Activated T-cell treated with anti-CD3 and anti-CD28 coated beads, Interleukin-2, amount 50 U/mL, for 72 hours (primary cell): ENCODE data around the gene CFB. TPM values are rescaled to one million over a fixed set of nuclear protein-coding genes. Genes with fewer than 3 reads are reported as not detected.

Source experiments
- ATAC-seq, 2 donors: fragments of 150-1000 bp; cut with Tn5 transposase; replicated peaks in 1 of 2; 2 replicates each; pipeline ENCODE4 v1.10.0; 2021; ENCODE audit warnings: moderate library complexity in 2 of 2, mild to moderate bottlenecking in 1 of 2
- DNase-seq, 2 donors: peaks; one replicate each; pipeline ENCODE4 v3.0.0; 2021 to 2022; ENCODE audit warnings: mixed read lengths in 1 of 2
- H3K27ac Mint-ChIP-seq: one replicate; pipeline ENCODE4 v1.8.0; 2022; ENCODE audit warnings: mild to moderate bottlenecking, moderate library complexity, mixed read lengths
- H3K27me3 Mint-ChIP-seq: one replicate; pipeline ENCODE4 v1.8.0; 2022; ENCODE audit warnings: low read depth, mixed read lengths
- H3K36me3 Mint-ChIP-seq, 2 donors: one replicate each; pipeline ENCODE4 v1.8.0; 2022; ENCODE audit warnings: mixed read lengths in 2 of 2, mild to moderate bottlenecking in 1 of 2; ENCODE audit not compliant: insufficient read depth in 2 of 2
- H3K4me1 Mint-ChIP-seq: one replicate; pipeline ENCODE4 v1.8.0; 2022; ENCODE audit warnings: low read depth, mixed read lengths
- H3K4me3 Mint-ChIP-seq, 2 donors: one replicate each; pipeline ENCODE4 v1.8.0; 2022; ENCODE audit warnings: mild to moderate bottlenecking in 2 of 2, mixed read lengths in 2 of 2, moderate library complexity in 2 of 2
- H3K9me3 Mint-ChIP-seq, 2 donors: one replicate each; pipeline ENCODE4 v1.8.0; 2022; ENCODE audit warnings: mixed read lengths in 2 of 2
- total RNA-seq, 2 donors: library from RNA; stranded (reverse); gene quantifications; one replicate each; pipeline ENCODE4 v1.2.3, GENCODE V29; 2022

The CFB gene
- total RNA-seq, 2 donors from 2014 or later, result 1.1 to 3.5 TPM

- Mint-ChIP-seq H3K9me3 (no peaks in the 10 kb centered on the region), H3K27me3 (peaks cover 25% of the 10 kb centered on the region), H3K4me3 (no peak overlapping the region), H3K27ac (no peak overlapping the region), H3K4me1 (peaks cover 14% of the 10 kb centered on the region), H3K36me3 (no peaks in the 10 kb centered on the region)
- DNase-seq (no peak), ATAC-seq (no peak)
Observed at GRCh38 chr6:31947070-31947675, 1.3 kb downstream of the CFB start.

- no peak overlapping the region for H3K4me3 Mint-ChIP-seq
- DNase-seq (no peak), ATAC-seq (no peak)
- H3K27me3 Mint-ChIP-seq, result peaks cover 19% of the 10 kb centered on the region
- H3K27ac Mint-ChIP-seq, result no peak overlapping the region
- H3K36me3 Mint-ChIP-seq, result no peaks in the 10 kb centered on the region
- H3K4me1 Mint-ChIP-seq, result peaks cover 14% of the 10 kb centered on the region
- no peaks in the 10 kb centered on the region for H3K9me3 Mint-ChIP-seq
Observed at GRCh38 chr6:31947864-31948263, 2.0 kb downstream of the CFB start.

- Mint-ChIP-seq H3K9me3 (no peaks in the 10 kb centered on the region), H3K36me3 (peaks cover 0 to 2% of the 10 kb centered on the region in 2 donors), H3K27ac (no peak overlapping the region), H3K4me1 (peaks cover 14% of the 10 kb centered on the region), H3K4me3 (no peak overlapping the region), H3K27me3 (peaks cover 19% of the 10 kb centered on the region)
- DNase-seq (no peak), ATAC-seq (no peak)
Observed at GRCh38 chr6:31948306-31948705, 2.4 kb downstream of the CFB start.

- peaks cover 0 to 4% of the 10 kb centered on the region in 2 donors for H3K36me3 Mint-ChIP-seq
- ATAC-seq (no peak), DNase-seq (no peak)
- peaks cover 14% of the 10 kb centered on the region for H3K4me1 Mint-ChIP-seq
- H3K9me3 Mint-ChIP-seq, result no peaks in the 10 kb centered on the region
- peaks cover 18% of the 10 kb centered on the region for H3K27me3 Mint-ChIP-seq
- no peak overlapping the region for H3K27ac Mint-ChIP-seq
- H3K4me3 Mint-ChIP-seq, result no peak overlapping the region
Observed at GRCh38 chr6:31948753-31949413, 3.0 kb downstream of the CFB start.

GRCh38 chr6:31949926-31950548 lies 4.1 kb downstream of the CFB start:
- peaks cover 14% of the 10 kb centered on the region for H3K4me1 Mint-ChIP-seq
- no peak overlapping the region for H3K4me3 Mint-ChIP-seq
- no peak for DNase-seq
- H3K27me3 Mint-ChIP-seq, result peaks cover 10% of the 10 kb centered on the region
- no peak overlapping the region for H3K27ac Mint-ChIP-seq
- H3K36me3 Mint-ChIP-seq, result peaks cover 0 to 10% of the 10 kb centered on the region in 2 donors
- no peaks in the 10 kb centered on the region for H3K9me3 Mint-ChIP-seq
- ATAC-seq, result no peak

GRCh38 chr6:31952140-31952805 lies 6.4 kb downstream of the CFB start:
- H3K36me3 Mint-ChIP-seq, result peaks cover 0 to 17% of the 10 kb centered on the region in 2 donors
- DNase-seq (peak; percentile 56 to 59), ATAC-seq (peak; percentile 58 to 60)
- peaks cover 10% of the 10 kb centered on the region for H3K27me3 Mint-ChIP-seq
- no peaks in the 10 kb centered on the region for H3K9me3 Mint-ChIP-seq
- no peak overlapping the region for H3K27ac Mint-ChIP-seq
- H3K4me1 Mint-ChIP-seq, result peaks cover 7% of the 10 kb centered on the region
- H3K4me3 Mint-ChIP-seq, result no peak overlapping the region

- H3K36me3 Mint-ChIP-seq, result peaks cover 0 to 17% of the 10 kb centered on the region in 2 donors
- no peaks in the 10 kb centered on the region for H3K9me3 Mint-ChIP-seq
- H3K27me3 Mint-ChIP-seq, result peaks cover 5% of the 10 kb centered on the region
- DNase-seq, result no peak
- ATAC-seq, result no peak
- peaks cover 13% of the 10 kb centered on the region for H3K4me1 Mint-ChIP-seq
- H3K27ac Mint-ChIP-seq, result no peak overlapping the region
- no peak overlapping the region for H3K4me3 Mint-ChIP-seq
Observed at GRCh38 chr6:31952890-31953289, 7.0 kb downstream of the CFB start.

- H3K9me3 Mint-ChIP-seq, result no peaks in the 10 kb centered on the region
- no peak overlapping the region for H3K27ac Mint-ChIP-seq
- peaks cover 0 to 17% of the 10 kb centered on the region in 2 donors for H3K36me3 Mint-ChIP-seq
- H3K4me1 Mint-ChIP-seq, result peaks cover 25% of the 10 kb centered on the region
- no peak overlapping the region for H3K4me3 Mint-ChIP-seq
- no peak for ATAC-seq
- no peak for DNase-seq
- H3K27me3 Mint-ChIP-seq, result no peaks in the 10 kb centered on the region
Observed at GRCh38 chr6:31954511-31954910, 8.6 kb downstream of the CFB start.

- H3K4me1 Mint-ChIP-seq, result peaks cover 44% of the 10 kb centered on the region
- H3K27me3 Mint-ChIP-seq, result no peaks in the 10 kb centered on the region
- peaks cover 3 to 17% of the 10 kb centered on the region in 2 donors for H3K36me3 Mint-ChIP-seq
- H3K27ac Mint-ChIP-seq, result no peak overlapping the region
- ATAC-seq (no peak), DNase-seq (no peak)
- H3K4me3 Mint-ChIP-seq, result no peak overlapping the region
- no peaks in the 10 kb centered on the region for H3K9me3 Mint-ChIP-seq
Observed at GRCh38 chr6:31956796-31957195, 10.9 kb downstream of the CFB start.

- H3K27ac Mint-ChIP-seq, result peak overlapping the region; percentile 85
- H3K27me3 Mint-ChIP-seq, result no peaks in the 10 kb centered on the region
- no peak for DNase-seq
- peaks cover 52% of the 10 kb centered on the region for H3K4me1 Mint-ChIP-seq
- no peaks in the 10 kb centered on the region for H3K9me3 Mint-ChIP-seq
- peaks cover 3 to 15% of the 10 kb centered on the region in 2 donors for H3K36me3 Mint-ChIP-seq
- peak overlapping the region; percentile 89 to 94 for H3K4me3 Mint-ChIP-seq
- ATAC-seq, result peak in 1 of 2 donors; percentile 0
Observed at GRCh38 chr6:31958412-31958740, 12.5 kb downstream of the CFB start.

GRCh38 chr6:31958741-31959739 lies 13.1 kb downstream of the CFB start, which contains the start of the genes NELFE and SKIC2:
TSS of gene NELFE (minus strand) at chr6:31958971. CDS start at chr6:31958446, 525 bp downstream.
TSS of gene SKIC2 (plus strand) at chr6:31959175. CDS start at chr6:31959193, 18 bp downstream.
- H3K9me3 Mint-ChIP-seq, result no peaks in the 10 kb centered on the region
- peaks cover 3 to 17% of the 10 kb centered on the region in 2 donors for H3K36me3 Mint-ChIP-seq

GRCh38 chr6:31961616-31962015 lies 15.7 kb downstream of the CFB start:
- no peaks in the 10 kb centered on the region for H3K27me3 Mint-ChIP-seq
- DNase-seq (no peak), ATAC-seq (no peak)
- H3K36me3 Mint-ChIP-seq, result peaks cover 3 to 9% of the 10 kb centered on the region in 2 donors
- peaks cover 51% of the 10 kb centered on the region for H3K4me1 Mint-ChIP-seq
- no peak overlapping the region for H3K27ac Mint-ChIP-seq
- no peak overlapping the region for H3K4me3 Mint-ChIP-seq
- H3K9me3 Mint-ChIP-seq, result no peaks in the 10 kb centered on the region

More at GRCh38 chr6:31958741-31959739, 13.1 kb downstream of the CFB start, which contains the start of the genes NELFE and SKIC2:
- Mint-ChIP-seq H3K4me3 (peak within 1 kb of the TSS; percentile 89 to 94), H3K4me1 (peaks cover 52% of the 10 kb centered on the region), H3K27ac (peak within 1 kb of the TSS; percentile 91), H3K27me3 (no peaks in the 10 kb centered on the region)
- peak; percentile 99 to 100 for ATAC-seq
- DNase-seq, result peak; percentile 98 to 99
